Measurements from ENCODE around the gene GYG1. TPM values are rescaled to one million over a fixed set of nuclear protein-coding genes. Genes with fewer than 3 reads are reported as not detected.

Gene GYG1
- total RNA-seq, 1 experiment from 2014 or later = 19.9 TPM

DNA sequence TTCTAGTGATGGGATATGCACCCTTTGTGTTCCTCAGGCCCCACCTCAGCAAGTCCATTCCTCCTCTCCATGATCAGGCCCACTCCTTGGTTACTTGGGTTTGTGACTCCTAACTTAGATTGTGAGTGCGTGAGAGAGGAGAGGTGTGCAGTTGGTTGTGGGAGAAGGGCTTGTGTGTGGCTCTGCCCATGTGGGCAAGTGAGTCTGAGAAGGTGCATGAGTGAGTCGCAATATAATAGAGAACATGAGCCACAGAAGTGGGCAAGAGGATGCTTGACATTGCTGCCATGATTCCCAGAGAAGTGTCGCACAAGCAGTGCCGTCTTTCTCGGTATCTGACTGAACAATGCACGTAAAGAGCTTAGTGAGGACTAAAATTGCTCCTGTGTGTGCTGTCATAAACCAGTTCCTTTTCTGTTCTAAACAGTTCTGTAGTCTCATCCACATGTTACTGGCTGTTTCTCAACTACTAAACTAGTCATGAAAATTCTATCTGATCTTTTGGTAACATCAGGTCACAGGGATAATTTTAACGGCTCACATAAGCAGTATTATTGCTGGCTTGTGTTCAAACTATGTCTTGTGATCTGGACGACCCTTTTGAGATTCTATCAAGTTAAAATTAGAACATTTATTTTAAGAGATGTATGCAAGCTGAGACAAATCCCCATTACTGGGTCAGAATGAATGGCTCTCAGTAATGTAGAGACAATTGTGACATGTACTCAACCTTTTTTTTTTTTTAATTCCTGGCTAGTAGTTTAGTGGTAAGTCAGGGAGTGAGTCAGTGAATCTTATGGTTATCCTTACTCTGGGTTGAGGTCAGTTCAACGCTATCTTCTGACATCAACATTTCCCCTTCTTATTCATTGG, 25.6 kb downstream of the GYG1 start:
- DNase-seq (ENCODE audit: low read depth) = peak; percentile 69

DNA sequence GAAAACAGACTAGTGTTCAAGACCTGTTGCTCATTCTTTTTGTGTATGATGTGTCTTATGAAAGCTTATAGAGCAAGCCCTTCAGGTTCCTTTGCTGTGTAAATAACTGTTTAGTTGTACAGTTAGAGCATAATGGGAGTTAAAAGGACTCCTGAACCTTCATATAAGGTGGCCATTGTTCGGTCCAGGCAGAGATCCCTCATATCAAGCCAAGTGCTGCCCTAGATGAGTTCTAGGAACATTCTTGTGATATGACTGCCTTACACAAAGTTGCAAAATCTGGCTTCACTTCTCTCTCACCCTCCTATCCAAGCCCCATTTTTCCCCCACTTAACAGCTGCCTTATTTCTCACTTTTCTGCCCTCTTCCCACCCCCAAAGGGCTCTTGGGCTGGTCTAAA, 26.9 kb downstream of the GYG1 start:
- DNase-seq (ENCODE audit: low read depth) = no peak

DNA sequence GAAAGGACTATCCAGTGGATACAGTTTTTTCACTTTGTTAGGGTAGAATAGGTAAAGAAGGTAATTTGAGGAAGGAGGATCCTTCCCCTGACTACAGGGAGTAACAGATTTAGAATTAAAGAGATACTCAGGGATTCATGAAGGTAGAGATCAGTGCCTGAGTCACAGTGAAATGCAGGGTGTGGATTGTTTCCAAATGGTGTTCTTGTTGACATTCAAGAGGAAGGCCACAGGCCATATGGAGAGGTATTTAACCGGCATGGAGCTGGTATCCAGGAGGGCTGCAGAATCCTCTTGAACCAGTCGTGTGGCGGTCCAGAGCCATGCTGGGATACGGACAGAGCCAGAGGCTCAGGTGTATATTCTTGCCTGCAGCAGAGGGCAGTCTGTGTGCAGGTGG, 28.2 kb downstream of the GYG1 start:
- no peak for DNase-seq (ENCODE audit: low read depth)

DNA sequence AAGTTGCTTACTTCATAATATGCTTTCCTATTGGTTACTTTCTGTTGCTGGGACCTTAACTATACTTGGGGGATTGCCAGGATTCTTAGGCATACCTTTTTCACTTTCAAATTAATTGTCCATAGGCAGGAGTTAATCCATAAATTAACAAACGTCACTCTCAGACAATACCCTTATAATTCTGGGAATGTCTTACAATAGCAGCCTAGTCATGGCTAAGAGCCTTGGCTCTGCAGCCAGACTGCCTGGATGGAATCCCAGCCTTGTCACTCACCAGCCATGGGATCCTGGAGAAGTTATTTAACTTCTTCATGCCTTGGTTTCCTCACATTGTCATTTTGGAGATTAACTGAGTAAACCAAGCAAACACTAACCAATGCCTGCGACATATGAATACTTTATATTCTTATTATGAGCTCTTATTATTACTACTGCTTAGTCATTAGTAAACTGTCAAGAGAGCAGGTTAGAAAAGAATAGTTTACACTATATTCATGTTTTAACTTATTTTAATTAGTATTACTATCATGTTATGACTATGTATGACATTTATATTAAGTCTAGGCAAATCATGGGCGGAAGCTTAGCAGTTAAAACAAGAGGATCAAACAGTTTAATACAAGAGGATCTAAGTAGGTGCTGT, 29.0 kb downstream of the GYG1 start:
- no peak for DNase-seq (ENCODE audit: low read depth)

DNA sequence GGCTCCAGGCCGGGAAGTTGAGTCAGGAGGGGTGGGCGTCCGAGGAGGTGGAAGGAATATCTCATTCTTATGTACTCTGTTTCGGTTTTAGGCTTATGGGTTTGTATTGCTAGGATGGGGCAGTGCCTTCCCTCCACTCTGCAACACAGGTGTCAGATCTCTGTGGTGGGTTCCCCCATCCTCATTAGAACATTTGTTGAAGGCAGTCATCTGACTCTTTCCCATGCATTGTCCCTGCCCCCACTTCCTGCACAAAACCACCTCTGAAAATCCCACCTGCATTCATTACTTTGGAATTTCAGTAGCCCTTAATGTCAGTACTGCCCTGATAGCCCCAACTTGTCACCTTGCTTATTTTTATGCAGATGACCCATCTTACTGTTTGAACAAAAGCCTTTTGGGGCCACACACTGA, 29.5 kb downstream of the GYG1 start:
- DNase-seq (ENCODE audit: low read depth) = peak; percentile 50

DNA sequence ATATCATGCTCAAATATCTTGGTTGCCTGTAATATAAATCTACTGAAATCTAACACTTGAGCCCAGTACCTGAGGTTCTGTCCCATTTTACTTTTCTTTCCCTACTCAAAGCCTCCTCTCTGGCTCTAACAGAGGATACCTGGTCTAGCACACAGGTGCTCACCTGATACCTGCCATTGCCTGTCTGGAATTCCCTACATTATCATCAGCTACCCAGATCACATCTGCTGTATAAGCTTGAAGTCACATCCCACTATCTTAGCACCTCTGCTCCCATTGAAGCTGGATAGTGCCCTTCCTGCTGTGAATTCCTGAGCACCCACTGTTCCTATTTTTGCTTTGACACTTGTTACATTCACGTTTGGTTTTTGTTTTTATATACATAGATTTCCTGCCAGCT, 30.5 kb downstream of the GYG1 start:
- DNase-seq (ENCODE audit: low read depth) = no peak

DNA sequence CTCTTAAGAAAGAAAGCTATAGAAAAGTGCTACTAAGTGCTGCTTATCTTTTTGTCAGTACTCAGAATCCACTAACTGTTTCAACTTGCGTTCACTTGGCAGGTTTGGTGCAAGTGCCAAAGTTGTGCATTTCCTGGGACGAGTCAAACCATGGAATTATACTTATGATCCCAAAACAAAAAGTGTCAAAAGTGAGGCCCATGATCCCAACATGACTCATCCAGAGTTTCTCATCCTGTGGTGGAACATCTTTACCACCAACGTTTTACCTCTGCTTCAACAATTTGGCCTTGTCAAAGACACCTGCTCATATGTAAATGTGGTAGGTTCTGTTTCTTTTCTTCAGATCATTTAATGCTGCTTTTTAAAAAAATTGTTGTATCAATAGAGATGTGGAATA, 32.6 kb downstream of the GYG1 start:
- no peak for DNase-seq (ENCODE audit: low read depth)

DNA sequence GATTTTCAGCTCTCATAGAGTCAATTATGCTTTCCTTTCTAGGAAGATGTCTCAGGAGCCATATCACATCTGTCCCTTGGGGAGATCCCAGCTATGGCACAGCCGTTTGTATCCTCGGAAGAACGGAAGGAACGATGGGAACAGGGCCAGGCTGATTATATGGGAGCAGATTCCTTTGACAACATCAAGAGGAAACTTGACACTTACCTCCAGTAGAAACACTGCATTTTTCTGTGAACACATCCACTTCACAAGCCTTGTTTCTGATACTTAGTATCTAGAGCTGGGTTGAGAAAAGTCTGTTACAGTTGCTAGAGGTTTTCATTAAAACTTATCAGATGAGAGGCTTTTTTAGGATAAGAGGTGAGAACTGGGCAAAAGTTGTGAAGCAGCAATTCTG, 35.4 kb downstream of the GYG1 start:
- DNase-seq (ENCODE audit: low read depth) = no peak

DNA sequence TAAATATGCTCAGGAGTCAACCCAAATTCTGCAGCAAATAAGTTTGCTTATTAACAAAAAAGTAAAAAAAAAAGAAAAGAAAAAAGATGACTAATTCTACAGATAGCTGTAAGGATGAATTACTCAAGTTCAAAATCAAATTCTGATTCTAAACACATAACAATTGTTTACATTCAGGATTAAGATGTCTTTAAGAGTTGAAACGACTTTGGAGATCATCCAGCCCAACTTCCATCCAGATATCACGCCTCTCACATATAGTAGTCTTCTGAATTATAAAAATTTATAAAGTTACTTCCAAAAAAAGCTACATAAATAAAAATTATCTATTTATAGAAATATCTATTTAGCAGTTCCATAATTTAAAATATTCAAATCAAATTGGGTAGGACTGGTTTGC, 39.8 kb downstream of the GYG1 start:
- DNase-seq (ENCODE audit: low read depth) = no peak

DNA sequence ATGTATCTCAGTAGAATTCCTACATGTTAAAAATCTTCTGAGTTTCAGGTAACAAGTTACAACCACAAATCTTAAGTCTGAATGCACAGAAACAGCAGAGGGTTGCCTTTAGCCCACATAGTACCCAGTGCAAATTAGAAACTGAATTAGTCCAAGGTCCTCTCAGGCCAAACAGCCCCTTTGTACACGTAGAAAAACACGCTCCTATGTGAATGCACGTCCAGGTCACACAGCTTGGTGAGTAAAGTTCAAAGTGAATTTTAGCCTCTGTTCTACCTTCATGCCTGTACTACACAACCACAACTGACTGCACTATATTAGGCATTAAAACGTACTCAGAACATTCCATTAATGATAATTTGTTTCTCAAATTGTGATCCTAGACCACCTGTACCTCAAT, 46.3 kb downstream of the GYG1 start:
- no peak for DNase-seq (ENCODE audit: low read depth)

DNA sequence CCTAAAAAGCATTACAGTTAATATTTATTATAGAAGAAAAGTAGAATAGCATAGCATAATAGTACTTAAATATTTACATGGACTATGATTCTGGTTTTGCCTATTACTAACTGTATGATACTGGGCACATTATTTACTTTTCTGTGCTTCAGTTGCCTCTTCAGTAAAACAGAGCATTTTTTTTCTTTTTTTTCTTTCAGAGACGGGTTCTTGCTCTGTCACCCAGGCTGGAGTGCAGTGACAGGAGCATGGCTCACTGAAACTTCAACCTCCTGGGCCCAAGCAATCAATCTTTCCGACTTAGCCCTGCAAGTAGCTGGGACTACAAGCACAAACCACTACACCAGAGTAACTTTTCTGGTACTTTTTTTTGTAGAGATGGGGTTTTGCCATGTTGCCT, 47.0 kb downstream of the GYG1 start:
- DNase-seq (ENCODE audit: low read depth) = no peak

DNA sequence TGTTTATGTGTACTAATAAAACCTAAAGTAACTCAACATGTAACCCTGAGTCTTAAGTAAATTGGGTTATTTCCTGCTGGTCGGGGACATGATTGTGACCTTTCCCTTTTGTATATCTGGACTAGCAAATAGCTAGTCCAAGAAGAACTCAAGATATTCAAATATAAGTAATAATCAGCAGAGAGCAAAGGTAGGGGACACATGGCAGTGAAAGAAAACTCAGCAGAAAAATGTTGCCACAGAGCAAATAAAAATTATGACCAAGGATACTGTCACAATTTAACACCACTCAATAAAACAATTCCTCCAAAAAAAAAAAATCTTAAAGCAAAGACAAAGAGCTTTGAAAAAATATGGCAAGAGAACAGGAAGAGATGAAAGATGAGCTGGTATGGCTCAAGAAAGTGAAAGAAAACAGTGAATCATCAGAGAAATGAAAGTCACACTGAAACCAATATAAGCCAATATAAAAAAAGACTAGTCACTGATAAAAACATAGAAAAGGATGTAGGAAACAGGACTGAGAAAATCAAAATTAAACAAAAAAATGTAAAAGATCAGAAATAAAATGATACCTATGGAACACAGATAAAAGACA, 51.5 kb downstream of the GYG1 start:
- DNase-seq (ENCODE audit: low read depth) = peak; percentile 33

DNA sequence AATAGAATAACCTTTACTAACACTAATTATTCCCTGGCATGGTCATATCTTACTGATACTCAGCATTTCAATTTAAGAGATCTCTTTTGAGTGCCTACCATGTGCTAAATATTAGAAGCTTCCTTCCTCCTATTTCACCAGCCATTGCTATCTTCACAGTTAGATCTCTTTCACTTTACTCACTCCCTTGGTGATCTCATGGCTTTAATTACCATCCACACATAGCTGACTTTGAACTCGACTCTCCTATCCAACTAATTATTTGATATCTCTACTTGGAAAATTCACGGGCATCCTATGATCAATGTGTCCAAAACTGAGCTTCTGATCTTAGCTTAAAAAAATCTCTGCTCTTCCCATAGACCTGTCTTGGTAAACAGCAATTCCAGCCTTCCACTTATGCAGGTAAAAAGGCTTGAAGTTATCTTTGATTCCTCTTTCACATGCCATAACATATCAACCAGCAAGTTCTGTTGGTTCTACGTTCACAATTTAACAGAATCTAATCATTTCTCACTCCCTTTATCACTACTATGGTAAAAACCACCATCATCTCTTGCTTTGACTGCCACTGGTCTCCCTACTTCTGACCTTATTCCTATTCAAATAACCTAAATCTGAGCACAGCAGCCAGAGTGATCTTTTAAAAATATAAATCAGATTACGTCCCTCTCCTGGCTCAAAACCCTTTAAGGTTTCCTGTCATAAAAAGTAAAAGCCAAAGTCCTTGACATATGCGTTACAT, 53.2 kb downstream of the GYG1 start:
- no peak for DNase-seq (ENCODE audit: low read depth)

DNA sequence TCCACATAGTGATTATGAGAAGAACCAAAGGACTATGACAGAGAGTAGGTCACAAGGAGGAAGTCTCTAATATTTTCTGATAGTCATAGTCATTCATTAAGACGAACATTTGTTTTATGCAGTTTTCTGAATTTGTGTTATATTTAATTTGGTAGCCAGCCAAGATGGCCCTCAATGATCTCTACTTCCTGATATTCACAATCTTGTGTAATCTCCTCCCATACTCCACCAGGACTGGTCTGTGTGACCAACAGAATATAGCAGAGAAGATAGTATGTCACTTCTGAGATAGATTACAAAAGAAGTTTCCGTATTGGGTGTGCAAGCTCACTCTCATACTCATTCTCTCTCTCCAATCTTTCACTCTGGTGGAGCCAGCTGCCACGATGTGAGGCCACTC, 64.2 kb downstream of the GYG1 start:
- no peak for DNase-seq (ENCODE audit: low read depth)

DNA sequence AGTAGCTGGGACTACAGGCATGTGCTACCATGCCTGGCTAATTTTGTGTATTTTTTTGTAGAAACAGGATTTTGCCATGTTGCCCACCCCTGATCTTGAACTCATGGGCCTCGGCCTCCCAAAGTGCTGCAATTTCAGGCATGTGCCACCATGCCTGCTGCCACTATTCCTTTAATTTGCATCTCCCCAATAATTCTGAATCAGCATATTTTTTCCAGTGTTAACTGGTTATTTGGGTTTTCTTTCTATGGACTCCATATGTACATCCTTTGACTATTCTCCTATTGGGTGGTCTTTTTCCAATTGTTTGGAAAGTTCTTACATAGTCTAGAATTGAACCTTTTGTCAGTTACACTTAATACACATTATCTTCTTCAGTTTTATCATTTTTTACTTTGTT, 66.9 kb downstream of the GYG1 start:
- DNase-seq (ENCODE audit: low read depth) = no peak

DNA sequence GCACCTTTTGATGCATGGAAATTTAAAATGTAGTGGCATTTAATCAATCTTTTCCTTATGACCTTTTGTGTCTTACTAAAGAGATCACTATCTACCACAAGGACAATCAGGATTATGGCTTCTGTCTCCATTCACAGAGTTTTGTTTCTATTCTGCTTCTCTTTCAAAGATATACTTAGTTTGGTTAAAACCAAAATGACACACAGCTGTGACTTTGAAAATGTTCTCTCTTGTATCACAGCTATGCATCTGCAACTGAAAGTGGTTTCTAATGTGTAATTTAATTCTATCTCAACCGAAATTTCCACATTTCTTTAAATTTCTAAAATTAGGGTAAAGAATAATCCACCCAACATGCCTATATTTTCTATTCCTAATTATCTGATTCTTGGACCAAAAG, 67.3 kb downstream of the GYG1 start:
- DNase-seq (ENCODE audit: low read depth) = no peak

DNA sequence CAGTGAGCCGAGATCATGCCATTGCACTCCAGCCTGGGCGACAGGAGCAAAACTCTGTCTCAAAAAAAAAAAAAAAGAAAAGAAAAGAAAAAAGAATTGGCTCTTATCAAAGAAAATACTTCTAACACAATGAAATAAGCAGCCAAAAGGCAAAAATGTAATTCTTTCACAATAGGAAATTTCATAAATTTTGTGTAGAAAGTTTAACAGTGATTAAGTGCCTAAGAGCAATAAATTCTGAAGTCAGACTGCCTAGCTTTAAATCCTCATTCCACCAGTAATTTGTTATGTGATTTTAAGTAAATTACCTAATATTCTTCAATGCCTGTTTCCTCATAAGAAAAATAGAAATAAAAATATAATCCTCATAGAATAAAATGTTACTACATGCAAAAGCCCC, 70.4 kb downstream of the GYG1 start:
- no peak for DNase-seq (ENCODE audit: low read depth)

DNA sequence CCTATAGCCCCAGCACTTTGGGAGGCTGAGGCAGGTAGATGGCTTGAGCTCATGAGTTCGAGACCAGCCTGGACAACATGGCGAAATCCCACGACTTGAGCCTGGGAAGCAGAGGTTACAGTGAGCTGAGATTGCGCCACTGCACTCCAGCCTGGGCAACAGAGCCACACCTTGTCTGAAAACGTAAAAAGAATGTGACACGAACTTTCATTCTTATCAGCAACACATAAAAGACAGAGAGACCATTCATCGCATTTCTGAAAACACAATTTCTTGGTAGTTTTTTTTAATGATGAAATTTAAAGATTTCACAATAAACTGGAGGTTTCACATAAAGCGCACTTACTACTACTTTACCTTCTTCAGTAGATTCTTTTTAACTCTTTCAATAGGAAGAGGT, 76.5 kb downstream of the GYG1 start:
- DNase-seq (ENCODE audit: low read depth) = no peak

Data from Daoy (cell line).